ENCODE measurements around the gene SPTBN5. TPM values are rescaled to one million over a fixed set of nuclear protein-coding genes. Genes with fewer than 3 reads are reported as not detected.

SPTBN5 gene
- total RNA-seq, 4 donors from 2014 or later, result 0.27 to 4.1 (median 1.8) TPM; not detected in 1

- no peak overlapping the region for H3K4me3 ChIP-seq
- no peaks in the 10 kb centered on the region for H3K36me3 ChIP-seq
- H3K4me1 ChIP-seq, result no peaks in the 10 kb centered on the region
- H3K27ac ChIP-seq, result no peak overlapping the region
- no peaks in the 10 kb centered on the region for H3K9me3 ChIP-seq
- no peak for DNase-seq
- no peak for TF ChIP-seq CTCF (IDR thresholded peaks at IDR 0.05)
- no peak for TF ChIP-seq POLR2A (IDR thresholded peaks at IDR 0.05)
- no peaks in the 10 kb centered on the region for H3K27me3 ChIP-seq
Measured at GRCh38 chr15:41856262-41856661, 37.6 kb downstream of the SPTBN5 start.

- Histone ChIP-seq H3K9me3 (no peaks in the 10 kb centered on the region), H3K4me3 (no peak overlapping the region), H3K27ac (no peak overlapping the region), H3K27me3 (no peaks in the 10 kb centered on the region), H3K4me1 (no peaks in the 10 kb centered on the region), H3K36me3 (no peaks in the 10 kb centered on the region)
- TF ChIP-seq CTCF (IDR thresholded peaks at IDR 0.05), result no peak
- no peak for TF ChIP-seq POLR2A (IDR thresholded peaks at IDR 0.05)
- no peak for DNase-seq
Measured at GRCh38 chr15:41855261-41855961, 38.4 kb downstream of the SPTBN5 start.

GRCh38 chr15:41854443-41854842, 39.4 kb downstream of the SPTBN5 start:
- H3K4me3 ChIP-seq, result no peak overlapping the region
- H3K27ac ChIP-seq, result no peak overlapping the region
- H3K9me3 ChIP-seq, result no peaks in the 10 kb centered on the region
- no peak for TF ChIP-seq POLR2A (IDR thresholded peaks at IDR 0.05)
- no peak for TF ChIP-seq CTCF (IDR thresholded peaks at IDR 0.05)
- DNase-seq, result no peak
- H3K27me3 ChIP-seq, result no peaks in the 10 kb centered on the region
- no peaks in the 10 kb centered on the region for H3K4me1 ChIP-seq
- no peaks in the 10 kb centered on the region for H3K36me3 ChIP-seq

DNA sequence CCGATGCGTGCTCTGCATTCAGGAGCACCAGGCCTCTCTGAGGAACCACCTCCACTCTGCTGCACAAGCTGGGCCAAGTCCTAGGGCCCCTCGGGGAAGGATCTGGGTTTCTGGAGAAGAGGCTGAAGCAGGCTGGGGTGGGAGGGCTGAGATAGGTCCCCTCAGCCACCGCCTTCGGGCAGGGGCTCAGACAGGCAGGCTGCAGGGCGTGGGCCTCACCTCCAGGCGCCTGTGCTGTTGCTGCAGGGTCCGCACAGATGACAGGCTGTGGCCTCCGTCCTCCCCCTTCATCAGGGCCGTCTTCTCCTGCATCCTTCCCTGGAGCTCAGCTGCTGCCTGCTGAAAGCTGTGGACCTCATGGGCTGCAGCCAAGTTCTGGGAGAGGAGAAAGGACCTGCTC, 40.0 kb downstream of the SPTBN5 start:
- no peaks in the 10 kb centered on the region for H3K36me3 ChIP-seq
- no peak overlapping the region for H3K4me3 ChIP-seq
- no peaks in the 10 kb centered on the region for H3K9me3 ChIP-seq
- no peaks in the 10 kb centered on the region for H3K27me3 ChIP-seq
- no peak for DNase-seq
- TF ChIP-seq CTCF (IDR thresholded peaks at IDR 0.05), result no peak
- TF ChIP-seq POLR2A (IDR thresholded peaks at IDR 0.05), result no peak
- H3K27ac ChIP-seq, result no peak overlapping the region
- H3K4me1 ChIP-seq, result no peaks in the 10 kb centered on the region

DNA sequence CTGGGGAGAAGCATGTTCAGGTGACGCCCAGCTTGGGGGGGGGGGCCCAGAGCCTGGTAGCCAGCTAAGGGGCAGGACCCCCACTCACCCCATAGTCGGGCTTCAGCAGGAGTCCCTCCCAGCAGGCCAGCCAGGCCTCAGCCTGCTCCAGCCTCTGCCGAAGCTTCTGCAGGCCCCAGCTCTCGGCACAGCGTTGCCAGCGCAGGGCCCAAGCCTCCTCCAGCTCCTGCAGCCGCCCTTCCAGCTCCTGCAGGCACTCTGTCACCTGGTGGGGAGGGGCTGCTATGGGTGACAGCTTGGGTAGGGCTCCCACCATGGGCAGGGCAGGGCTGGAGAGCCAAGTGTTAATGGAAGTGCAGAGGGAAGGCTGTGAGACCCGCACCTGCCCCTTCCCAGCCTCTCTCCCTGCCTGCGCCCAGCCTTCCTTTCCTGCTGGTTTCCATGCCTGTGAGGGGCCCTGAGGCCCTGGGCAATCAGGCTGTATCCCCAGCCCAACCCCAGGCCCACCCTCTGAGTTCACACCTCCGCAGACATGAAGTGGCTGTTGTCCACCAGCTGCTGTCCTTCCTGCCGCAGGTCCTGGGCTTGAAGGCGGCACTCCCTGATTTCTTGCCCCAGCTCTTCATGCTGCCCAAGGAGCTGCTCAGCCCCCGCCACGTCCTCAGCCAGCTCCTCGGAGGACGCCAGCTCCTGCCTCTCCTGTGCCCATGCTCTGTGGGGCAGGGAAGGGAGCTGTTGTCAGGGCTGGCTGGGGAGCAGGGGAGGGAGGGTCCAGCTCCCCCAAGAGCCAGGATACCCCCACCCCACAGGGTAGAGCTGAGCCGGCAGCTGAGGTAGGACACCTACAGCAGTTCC, 40.9 kb downstream of the SPTBN5 start:
- Histone ChIP-seq H3K36me3 (peaks cover 0 to 4% (median 0%) of the 10 kb centered on the region in 3 donors), H3K27me3 (no peaks in the 10 kb centered on the region), H3K9me3 (no peaks in the 10 kb centered on the region), H3K4me1 (no peaks in the 10 kb centered on the region), H3K4me3 (no peak overlapping the region), H3K27ac (no peak overlapping the region)
- no peak for DNase-seq
- TF ChIP-seq POLR2A (IDR thresholded peaks at IDR 0.05) (no peak), CTCF (IDR thresholded peaks at IDR 0.05) (no peak)

Measured in Peyer's patch (tissue), 4 donors.